ENCODE data around the gene SESN3. TPM values are rescaled to one million over a fixed set of nuclear protein-coding genes. Genes with fewer than 3 reads are reported as not detected.

Gene SESN3
- total RNA-seq, 1 experiment from 2014 or later, result 43.8 TPM

GRCh38 chr11:95135880-95136279 is 95.1 kb downstream of the SESN3 start:
- DNase-seq (ENCODE audit: extremely low read depth, low read depth), result no peak

- DNase-seq (ENCODE audit: extremely low read depth, low read depth), result no peak
These were observed 95.8 kb downstream of the SESN3 start for GRCh38 chr11:95135155-95135554.

DNA sequence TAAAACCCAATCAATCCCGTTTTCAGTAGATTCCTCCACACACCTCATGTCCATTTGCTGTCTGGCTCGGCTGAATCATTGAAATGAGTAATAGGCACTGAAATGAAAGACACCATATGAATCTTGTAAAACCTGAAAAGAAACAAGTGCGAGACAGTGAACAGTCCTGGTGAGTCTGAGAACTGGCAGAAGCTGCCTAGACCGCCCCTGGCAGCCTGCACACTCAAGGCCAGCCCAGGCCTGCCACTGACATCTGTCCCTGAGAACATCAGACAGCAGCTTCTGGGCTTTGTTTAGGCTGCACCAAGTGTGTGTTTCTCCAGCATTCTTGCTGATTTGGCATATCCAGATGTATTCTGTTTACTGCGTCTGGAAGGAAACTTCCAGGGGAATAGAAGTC is 96.5 kb downstream of the SESN3 start:
- DNase-seq (ENCODE audit: extremely low read depth, low read depth), result no peak

- no peak for DNase-seq (ENCODE audit: extremely low read depth, low read depth)
These were observed 98.0 kb downstream of the SESN3 start for GRCh38 chr11:95132956-95133355.

DNA sequence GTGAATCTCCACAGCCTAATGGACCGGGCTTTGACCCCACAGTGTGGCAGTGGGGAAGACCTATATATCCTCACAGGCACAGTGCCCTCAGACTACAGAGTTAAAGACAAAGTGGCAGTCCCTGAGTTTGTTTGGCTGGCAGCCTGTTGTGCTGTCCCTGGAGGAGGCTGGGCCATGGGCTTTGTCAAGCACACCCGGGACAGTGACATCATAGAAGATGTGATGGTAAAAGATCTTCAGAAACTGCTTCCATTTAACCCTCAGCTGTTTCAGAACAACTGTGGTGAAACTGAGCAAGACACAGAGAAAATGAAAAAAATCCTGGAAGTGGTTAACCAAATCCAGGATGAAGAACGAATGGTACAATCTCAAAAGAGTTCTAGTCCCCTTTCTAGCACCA is 102.4 kb downstream of the SESN3 start:
- no peak for DNase-seq (ENCODE audit: extremely low read depth, low read depth)

DNA sequence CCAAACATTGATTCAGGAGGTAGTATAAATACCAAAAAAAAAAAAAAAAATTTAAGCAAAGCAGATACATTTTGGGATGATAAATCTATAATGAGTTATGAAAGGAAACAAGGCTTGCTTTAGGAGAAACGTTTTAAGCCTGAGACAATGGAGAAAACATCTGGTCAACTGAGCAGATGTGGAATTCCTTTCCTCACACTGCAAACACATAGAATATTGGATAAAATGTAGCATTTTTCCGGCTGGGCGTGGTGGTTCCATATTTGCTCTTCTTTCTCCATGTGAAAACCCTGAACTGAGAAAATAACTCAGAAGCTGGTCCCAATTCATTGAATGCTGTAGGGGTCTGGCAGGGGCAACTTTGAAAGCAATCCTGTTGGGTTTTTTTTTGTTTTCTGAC is 107.4 kb downstream of the SESN3 start:
- DNase-seq (ENCODE audit: extremely low read depth, low read depth), result no peak

- DNase-seq (ENCODE audit: extremely low read depth, low read depth), result no peak
These were observed 109.3 kb downstream of the SESN3 start for GRCh38 chr11:95121698-95122097.

GRCh38 chr11:95119361-95120060 is 111.5 kb downstream of the SESN3 start:
- no peak for DNase-seq (ENCODE audit: extremely low read depth, low read depth)

DNA sequence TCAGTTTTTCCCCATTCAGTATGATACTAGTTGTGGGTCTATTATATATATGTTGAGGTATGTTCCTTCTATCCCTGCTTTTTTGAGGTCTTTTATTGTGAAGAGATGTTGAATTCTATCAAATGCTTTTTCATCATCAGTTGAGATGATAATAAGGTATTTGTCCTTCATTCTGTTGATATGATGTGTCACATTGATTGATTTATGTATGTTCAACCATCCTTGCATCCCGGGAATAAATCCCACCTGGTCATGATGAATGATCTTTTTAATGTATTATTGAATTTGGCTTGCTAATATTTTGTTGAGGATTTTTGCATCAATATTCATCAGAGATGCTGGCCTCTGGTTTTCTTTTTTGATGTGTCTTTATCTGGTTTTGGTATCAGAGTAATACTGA is 115.4 kb downstream of the SESN3 start:
- no peak for DNase-seq (ENCODE audit: extremely low read depth, low read depth)

Other genes with a start within 250 kb of the SESN3 start
- not detected in 2 replicates for gene KDM4E, start 205.9 kb downstream of the SESN3 start, total RNA-seq (2014; rRNA removed; shearing (Covaris generic))
- not detected in 2 replicates for gene KDM4F, start 181.8 kb downstream of the SESN3 start, total RNA-seq (2014; rRNA removed; shearing (Covaris generic))
- gene SRSF8, start 164.3 kb downstream of the SESN3 start, total RNA-seq (2014; rRNA removed; shearing (Covaris generic)), result 17.6 and 21.0 TPM in 2 replicates
- gene ENDOD1, start 141.4 kb downstream of the SESN3 start, total RNA-seq (2014; rRNA removed; shearing (Covaris generic)), result 8.9 and 10.3 TPM in 2 replicates